Eye (tissue), 1 donor: ENCODE measurements around the gene AFF3.
A peak's percentile ranks its signal among the peaks of the same experiment; 100 is the strongest.

Experiments
- DNase-seq: peaks from one replicate; pipeline ENCODE4 v3.0.0-alpha.2; 2015

AFF3 gene

DNA sequence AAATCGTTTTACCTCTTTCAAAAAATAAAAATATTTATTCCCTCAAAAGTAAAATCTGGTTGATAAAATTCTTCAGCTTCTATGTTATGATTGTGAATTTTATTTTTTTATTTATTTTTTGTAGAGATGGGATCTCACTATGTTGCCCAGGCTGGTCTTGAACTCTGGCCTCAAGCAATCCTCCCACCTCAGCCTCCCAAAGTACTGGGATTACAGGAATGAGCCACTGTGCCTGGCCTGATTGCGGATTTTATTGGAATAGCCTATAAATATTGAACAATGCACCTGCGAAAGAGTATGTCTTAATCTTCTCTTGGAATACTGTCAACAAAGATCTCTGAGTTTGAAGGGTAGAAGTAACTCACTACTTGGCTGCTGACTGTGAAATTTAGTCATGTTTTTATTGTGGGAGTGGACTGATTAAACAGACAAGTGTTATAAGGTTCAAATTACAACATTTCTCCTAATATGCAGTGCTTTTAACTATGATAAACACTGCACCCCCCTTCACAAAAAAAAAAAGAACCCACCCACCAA is 138.0 kb downstream of the AFF3 start:
- no peak for DNase-seq

DNA sequence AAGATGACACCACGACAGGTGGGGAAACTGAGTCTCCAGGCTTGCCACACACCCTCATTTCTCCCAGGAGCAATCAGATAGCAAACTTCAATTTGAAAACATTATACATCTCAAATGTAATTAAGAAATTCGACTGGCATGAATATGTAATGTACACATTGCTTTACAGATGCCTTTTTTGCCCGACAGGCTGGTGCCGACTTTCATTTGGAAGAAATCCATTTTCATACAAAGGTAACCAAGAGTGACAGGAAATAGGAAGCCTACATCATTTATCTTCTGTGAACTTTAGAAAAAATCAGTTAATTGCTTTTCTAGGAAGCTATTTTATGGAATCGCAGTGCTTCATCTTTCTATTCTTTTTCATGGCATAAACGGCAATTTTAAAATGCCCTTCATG is 140.3 kb downstream of the AFF3 start:
- no peak for DNase-seq

DNA sequence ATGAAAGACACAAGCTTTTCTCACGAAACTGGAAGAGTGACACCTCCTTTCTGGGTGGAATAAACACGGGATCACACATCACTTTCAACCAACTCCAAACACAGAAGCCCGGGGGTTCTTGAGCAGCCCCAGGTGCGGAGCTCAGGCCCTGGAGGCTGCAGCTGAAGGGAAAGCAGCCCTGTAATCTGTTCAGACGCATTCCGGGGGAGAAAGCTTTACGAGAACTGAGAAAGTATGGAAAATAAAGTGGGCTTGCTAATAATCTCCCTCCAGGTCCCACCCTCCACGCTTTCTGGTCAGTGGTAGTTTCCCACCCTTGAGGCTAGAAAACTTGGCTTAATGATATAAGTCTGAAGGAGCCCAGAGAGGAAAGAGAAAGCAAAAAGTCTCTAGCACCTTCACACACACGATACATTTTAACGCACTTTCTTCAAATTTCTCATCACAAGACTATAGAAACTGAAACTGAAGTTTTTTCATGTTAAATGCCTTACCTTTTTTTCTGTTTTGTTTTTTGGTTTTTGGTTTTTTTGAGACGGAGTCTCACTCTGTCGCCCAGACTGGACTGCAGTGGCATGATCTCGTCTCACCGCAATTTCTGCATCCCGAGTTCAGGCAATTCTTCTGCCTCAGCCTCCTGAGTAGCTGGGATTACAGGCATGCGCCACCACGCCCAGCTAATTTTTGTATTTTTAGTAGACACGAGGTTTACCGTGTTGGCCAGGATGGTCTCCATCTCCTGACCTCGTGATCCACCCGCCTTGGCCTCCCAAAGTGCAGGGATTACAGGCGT is 141.3 kb downstream of the AFF3 start:
- no peak for DNase-seq

DNA sequence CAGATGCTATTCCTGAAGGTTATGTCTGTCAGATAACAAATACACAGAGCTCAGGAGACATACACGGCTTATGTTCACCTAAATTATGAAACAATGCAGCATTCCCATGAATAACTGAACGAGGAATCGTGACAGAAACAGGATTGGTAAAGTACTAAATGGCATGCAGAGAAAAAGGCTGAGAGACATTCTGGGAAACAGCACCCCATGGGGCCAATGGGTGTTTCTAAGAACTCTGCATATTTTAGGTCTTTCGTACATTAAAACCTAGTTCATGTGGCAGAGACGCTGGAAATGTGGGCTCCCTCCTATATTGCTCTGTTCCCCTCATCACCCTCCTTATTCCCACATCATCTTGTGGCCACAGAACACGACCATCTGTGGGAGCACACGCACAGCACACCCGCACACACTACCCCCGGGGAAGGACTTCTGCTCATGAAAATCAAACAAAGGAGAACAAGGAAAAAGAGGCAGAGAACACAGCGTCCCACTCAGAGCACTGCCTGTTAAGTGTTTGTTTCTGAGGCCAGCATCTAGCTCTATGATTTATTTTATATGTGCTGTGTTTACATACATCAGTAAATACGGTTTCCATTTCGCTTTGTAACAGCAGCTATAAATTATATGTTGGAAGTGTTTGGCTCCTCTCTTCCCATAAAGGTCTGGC is 143.6 kb downstream of the AFF3 start:
- peak; percentile 38 for DNase-seq

DNA sequence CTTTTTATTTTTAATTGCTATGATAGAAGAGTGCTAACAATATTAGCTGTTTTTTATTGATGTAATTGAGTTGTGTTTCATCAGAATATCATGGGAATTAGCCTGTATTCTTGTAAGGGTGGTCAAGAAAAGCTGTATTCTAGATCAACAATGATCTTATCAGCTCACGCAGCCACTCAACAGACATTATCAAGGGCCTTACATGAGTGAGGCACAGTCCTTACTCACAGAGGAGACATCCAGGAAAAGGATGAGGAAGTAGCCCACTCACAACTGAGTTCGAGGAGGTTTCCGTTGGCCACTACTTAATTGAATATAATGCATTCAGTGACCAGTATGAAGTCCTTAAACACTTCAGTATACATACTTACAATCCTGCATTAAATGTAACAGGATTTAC is 152.5 kb downstream of the AFF3 start:
- DNase-seq: no peak

DNA sequence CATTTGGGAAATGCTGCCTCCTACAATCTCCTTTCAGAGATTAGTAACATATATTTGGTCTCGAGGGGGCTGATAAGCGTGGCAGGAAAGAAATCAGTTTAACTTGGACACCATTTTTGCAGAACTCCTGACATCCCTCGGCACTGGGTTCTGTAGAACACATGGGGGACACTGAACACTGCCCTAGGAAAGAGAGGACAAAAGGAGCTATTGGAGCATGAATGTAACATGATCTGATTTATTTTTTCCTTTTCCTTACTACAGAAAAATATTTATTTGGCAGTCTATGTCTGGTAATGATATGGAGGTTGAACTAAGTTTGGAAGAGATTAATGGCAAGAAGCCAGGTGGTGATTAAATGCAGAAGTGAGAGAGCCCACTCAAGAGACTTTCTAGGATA is 153.8 kb downstream of the AFF3 start:
- peak; percentile 62 for DNase-seq

DNA sequence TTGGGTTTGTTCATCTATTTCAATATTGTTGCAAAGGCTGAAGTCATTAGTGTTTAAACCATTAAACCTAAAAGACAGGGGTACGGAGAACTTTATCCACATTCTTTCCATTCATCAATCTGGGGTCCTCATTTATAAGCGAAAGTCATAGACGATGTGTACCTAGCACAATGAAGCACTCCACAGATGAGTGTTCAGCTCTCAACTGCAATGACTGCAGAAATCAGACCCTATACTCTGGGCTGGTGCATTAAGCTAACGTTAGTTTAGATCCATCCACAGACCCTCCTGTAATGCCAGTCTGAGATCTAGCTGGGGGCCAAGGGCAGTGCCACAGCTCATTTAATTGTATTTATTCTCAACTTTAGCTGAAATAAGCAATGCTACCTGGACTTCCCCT is 155.2 kb downstream of the AFF3 start:
- DNase-seq: no peak

DNA sequence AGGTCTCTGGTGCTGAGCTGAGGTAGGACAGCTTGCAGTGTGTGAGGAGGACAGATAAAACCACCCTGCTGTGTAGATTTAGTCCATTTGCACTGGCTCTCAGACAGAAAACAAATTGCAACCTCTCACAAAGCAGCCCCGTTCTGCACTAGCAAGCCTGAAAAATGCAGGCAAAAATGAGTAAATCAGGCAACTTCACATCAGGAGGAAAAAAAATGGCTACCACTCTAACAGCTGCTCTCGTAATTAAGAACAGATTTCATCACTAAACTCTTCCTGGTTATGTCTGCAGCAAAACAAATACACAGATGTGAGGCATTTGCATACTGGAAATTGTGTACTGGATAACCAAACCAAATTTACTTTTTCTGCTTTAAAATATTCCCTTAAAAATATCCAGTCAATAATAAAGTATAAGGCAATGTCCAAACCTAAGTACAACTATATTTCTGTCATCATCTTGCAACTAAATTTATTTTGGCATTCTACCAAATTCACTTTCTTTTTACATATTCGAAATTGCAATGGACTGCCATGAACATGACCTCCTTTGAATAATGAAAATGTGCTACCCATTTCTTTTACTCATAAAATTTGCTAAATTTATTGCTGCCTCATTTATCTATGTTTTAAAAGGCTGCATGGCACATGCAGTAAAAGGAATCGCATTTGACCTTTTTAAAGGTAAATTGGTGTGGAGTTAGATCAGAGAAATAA is 157.4 kb downstream of the AFF3 start:
- peak; percentile 74 for DNase-seq

DNA sequence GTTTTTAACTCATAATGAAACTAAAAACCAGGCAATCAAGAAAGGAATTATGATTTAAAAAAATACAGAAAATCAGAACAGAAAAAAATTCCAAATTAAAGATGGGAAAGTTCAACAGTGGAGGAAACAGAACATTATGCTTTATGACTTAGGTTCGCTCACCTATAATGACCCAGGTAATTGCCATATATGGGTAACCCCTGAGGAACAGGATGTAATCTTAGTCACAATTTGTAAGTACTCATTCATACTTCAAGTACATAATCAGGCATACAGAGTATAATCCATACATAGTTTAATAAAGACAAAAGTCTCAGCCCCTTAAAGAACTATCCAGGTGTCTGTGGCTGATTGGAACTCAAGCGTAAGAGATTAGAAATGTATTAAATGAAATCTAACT is 159.6 kb downstream of the AFF3 start:
- no peak for DNase-seq

DNA sequence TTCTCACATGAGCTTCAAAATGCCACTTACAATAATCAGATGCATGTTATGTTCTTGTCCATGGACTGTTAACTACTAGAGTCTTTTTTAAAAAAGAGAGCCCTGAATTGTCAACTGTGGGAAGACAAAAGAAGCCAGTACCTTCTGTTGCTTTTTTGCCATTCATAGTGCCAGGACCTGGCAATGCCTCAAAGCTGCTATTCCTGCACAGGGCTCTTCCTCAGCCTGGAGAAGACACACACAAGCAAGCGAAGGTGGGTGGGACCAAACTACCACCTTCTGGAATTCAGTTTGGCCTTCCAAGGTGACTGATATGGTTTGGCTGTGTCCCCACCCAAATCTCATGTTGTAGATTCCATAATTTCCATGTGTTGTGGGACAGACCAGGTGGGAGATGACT is 160.6 kb downstream of the AFF3 start:
- no peak for DNase-seq

DNA sequence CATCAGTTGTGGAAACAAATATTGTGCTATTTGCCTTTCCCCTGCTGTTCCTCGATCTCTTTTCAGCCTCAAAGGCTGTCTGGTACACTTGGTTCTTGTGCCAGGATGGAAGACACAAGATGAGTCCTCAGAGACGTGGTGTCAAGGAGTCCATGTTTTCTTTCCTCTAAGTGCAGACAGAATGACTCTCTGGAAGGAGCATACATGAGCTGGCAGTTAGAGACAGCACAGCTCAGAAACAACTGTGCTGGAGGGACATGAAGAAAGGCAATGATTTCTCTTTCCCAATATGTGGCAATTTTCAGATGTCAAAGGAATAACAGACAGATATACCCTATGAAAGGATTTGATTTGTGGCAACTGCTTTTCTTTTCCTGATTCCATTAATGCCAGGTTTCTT is 162.2 kb downstream of the AFF3 start:
- DNase-seq: peak; percentile 25

DNA sequence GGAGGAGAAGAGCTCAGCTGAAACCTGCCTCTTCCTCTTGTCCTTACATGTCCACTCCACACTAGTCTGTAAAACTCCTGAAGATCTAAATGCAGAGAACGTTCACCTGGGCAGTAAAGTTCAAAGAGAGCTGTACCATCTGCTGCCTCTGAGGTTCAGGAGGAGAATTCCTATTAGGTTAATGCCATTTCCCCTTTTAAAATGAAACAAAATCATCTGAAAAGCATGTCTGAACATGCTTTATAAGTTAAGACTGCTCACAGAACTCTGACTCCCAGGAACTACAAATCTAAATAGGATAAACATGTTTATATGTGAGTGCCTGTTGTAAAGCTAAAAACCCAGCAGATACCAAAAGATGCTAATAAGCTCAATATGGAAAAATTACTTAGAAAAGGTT is 164.4 kb downstream of the AFF3 start:
- no peak for DNase-seq

DNA sequence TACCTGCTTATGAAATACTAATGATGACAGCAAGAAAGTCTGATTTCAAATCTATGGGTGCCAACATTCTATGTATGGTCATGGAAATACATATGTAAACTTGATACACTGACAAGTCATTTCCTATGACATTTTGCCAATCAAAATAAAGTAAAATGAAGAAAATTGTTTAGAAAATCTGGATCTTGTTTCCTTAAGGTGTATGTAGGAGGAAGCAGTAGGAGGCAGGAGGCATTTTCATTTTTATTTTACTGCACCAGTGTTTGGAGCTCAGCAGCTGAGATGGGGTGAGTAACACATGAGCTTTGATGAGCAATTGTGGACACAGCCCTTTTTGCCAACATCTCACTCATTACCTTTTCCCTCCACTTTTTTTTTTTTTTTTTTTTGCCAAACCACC is 167.0 kb downstream of the AFF3 start:
- no peak for DNase-seq

DNA sequence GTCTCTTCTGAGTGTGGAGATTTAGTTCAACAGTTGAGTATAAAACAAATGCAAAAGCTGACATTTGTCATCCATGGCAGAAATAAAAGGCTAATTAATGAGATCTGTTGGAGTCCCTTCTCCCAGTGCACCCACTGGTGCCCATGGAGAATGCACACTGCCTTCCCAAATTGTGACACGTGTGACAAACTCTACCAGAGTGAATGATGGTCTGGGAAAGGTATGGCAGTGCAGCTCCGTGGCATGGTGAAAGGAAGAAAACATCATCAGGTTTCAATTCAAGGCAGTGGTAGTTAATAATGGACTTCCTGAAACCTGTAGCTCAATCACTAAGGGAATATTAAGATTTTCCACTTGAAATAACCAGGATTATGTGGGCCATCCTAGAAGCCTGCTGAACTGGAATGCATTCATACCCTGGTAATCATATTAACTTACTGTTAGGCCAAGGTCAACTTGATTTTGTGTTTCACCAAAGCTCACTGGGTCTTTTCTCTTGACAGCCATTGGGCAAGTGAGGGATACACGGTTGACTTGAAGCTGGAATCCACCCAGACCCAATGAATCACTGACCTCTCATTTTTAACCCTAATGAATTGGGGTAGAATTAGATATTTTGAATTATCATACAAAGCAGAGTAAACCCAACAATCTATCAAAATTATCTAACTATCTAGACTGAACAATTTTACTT is 167.6 kb downstream of the AFF3 start:
- peak; percentile 47 for DNase-seq

DNA sequence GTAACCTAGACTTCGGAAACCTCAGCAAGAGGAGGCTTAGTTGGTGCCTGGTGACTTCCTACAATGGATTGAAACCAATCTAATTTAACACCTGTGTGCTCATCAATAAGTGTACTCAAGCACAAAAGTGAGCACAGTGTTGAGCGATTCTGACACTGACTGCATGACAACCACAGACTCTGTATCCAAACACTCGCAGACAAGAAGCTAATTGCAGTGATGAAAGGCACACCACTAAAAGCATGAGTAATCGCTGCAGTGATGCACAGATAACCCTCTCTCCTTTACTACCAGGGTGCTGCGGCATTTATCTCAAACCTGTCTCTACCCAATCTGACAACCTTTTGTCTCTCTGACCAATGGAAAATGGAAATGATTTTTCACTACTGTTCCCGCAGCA is 168.1 kb downstream of the AFF3 start:
- peak; percentile 79 for DNase-seq

DNA sequence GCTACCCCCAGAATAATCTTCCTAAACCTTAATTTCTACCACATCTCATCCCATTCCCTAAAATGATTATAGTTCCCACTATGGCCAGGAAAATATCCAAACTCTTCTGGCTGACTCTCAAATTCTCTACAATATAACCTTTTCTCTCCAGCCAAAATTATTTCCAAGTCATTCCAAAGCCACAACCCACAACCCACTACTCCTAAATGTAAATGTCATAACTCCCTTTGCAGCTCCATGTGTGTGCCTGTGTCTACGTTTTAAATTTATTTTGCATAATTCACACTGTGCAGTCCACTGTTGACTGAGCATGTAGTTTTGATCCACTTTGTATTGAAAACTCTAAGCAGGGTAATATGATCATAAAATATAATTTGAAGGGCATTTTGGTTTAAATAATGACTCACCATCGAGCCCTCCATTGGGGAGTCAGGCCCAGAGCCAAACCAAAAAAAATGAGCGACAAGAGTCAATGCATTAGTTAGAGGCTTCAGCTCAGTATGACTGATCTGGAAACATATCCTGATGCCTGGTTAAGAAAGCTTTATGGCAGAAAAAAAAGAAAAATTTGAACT is 171.0 kb downstream of the AFF3 start:
- DNase-seq: no peak

DNA sequence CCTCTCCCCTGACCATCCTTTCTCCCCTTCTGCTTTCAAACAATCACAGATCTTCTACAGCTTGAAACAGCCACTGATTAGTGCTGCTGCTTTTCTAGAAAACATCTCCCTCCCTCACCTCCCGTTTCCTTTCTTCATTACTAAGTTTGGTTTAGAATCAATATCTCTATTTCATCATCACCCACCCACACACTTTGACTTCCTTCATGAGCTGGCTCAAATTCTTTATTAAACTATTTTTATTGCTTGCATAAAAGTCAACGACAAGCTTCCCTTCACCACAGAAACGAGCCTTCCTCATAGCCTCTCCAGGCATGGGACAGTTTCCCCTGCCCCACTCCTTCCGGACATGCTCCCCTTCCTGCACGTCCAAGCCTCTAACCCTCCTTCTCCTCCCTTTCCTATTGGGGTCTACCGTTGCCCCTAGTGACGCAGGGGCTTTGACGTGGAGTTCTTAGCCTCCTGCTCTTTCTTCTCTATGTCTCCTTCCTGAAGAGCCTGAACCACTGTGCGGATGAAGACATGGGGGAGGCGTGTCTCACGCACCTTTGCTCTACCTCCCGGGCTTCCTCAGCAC is 172.0 kb downstream of the AFF3 start:
- DNase-seq: no peak

DNA sequence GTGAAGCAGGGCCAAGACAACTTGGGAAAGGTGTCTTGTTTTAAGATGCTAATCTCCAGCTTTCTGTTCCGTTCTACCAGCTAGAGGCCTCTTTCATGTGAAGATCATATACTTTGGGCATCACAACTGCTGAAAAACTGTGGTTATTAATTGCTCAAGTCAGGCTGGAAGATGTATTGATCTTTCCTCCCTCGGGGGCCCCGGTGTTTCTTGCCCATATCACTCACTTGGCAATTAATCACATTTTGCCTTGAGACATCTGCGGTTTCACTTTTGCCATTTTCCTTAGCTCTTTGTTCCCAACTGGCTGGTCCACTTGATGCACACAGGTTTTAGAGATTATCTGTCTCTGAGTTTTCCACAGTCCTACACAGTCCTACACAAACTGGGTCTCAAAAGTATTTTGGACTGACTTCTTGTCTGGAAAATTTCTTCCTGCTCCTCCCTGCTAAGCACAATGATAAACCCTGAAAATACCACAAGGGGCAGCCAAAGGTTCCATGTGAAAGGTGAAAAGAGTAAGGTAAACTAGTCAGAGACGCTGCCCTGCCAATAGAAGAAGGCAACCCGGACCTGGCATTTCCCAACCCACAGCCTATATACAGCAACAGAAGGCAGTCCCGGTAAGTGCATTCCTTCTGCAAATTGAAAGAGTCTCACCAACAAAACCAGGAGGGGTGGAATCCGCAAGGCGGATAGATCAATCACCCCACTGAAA is 181.0 kb downstream of the AFF3 start:
- peak; percentile 39 for DNase-seq

DNA sequence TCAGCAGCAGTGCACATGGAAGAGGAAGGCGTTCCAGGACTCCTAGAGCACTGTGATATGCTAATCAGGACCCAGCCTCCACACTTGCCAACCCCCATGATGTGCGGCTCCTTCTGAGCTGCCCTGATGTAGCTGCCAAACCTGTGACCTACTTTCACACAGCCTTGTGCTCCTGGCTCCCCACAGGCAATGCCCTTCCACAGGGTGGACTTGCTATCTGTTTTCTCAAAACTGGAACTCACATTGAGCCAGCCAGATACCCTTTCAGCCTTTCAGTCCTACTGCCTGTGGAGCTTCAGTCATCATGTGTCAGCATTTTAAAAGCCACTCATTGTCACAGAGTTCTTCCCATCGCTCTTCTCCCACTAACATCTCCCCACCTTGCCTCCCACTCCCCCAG is 181.6 kb downstream of the AFF3 start:
- peak; percentile 40 for DNase-seq

DNA sequence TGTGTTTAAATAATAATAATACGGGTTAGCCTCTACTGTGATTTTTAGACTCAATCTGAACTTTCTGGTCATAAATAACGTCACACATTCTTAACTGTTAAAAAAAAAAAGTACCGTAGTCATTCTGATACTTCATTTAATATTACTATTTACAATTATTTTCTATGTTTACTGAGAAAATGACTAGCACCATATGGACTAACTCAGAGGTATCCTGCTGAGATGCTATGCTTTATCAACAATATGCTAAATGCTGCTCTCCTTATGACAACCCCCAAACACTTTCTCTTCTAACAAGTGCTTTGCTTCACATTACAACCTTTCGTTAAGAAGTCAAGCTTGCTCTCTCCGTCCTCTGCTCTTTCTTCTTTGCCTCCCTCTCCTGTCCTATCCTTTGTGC is 182.1 kb downstream of the AFF3 start:
- peak; percentile 9 for DNase-seq

DNA sequence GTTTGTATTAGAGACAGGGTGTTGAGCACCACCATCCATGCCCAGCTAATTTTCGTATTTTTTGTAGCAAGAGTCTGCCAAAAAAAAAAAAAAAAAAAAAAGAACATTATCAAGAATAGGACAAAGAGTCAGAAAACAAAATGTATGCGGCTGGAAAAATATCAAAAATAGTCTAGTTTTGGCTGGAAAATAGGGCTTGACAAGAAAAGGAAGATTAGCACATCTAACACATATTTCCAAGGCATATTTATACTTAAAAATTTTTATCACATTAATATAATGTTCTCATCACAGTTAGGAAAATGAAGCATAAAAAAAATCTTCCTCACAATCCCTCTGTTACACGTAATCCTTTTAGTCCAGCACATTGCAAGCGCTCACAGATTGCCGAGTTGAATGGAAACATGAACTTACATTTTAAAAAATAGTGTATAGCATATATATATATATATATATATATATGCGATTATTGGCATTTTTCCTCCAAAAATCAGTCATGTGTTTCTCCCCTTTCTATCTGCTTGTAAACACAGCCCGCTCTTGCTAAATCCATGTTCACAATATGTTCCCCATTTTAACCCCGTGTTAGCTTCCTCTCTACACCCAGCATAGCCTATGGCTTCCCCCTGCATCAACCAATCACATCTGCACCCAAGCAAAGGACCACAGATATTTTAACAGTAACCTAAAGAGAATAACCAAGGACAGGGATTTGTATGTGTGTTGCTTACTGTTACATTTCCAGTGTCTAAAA is 183.0 kb downstream of the AFF3 start:
- peak; percentile 28 for DNase-seq
